ENCODE data around the gene PEX12. TPM values are rescaled to one million over a fixed set of nuclear protein-coding genes. Genes with fewer than 3 reads are reported as not detected.
"Not testable (repeated sequence)": the region's sequence is repeated elsewhere in the genome, so short reads cannot be mapped to it uniquely, and the experiment has no call there.

Gene PEX12
- total RNA-seq, 1 experiment from 2014 or later: 5.4 TPM

GRCh38 chr17:35529326-35529725, 49.0 kb downstream of the PEX12 start:
- DNase-seq; H3K9me2 ChIP-seq (replicated peaks; ENCODE audit: insufficient read depth, low read length); H3K36me3 ChIP-seq (ENCODE audit: insufficient read depth, low read length); H3K79me2 ChIP-seq (ENCODE audit: low read length); H3K4me2 ChIP-seq (ENCODE audit: low read depth, low read length, poor library complexity, severe bottlenecking); H3K4me3 ChIP-seq (ENCODE audit: low read length); H3K9me3 ChIP-seq (ENCODE audit: low read length); H3K9ac ChIP-seq (ENCODE audit: low read length); H2AFZ ChIP-seq (ENCODE audit: low read length); H4K20me1 ChIP-seq (ENCODE audit: insufficient read depth, low read depth, low read length); H3K27me3 ChIP-seq (ENCODE audit: low read length); H3K27ac ChIP-seq (ENCODE audit: low read length); H3K4me1 ChIP-seq (ENCODE audit: low read length): not testable (repeated sequence)

Small RNA genes lying within 50 kb of the gene (small RNA-seq; reads per million reads assigned to genes)
- not detected for gene AC004134.1
- gene AC015911.1: not detected
- gene SNORD7: 129 reads per million, percentile 99 among the genes with 10 or more reads in this experiment

Other genes with a start within 250 kb of the PEX12 start
- not detected in 2 replicates for gene SLFN11, start 204.9 kb downstream of the PEX12 start, total RNA-seq (2014; rRNA removed; shearing (Covaris generic); ENCODE audit: low replicate concordance)
- gene SLFN12, start 146.1 kb downstream of the PEX12 start, total RNA-seq (2014; rRNA removed; shearing (Covaris generic); ENCODE audit: low replicate concordance): not detected in 2 replicates
- gene SLFN13, start 129.8 kb downstream of the PEX12 start, total RNA-seq (2014; rRNA removed; shearing (Covaris generic); ENCODE audit: low replicate concordance): 0.07 and 0.30 TPM in 2 replicates
- gene SLFN12L, start 40.9 kb downstream of the PEX12 start, total RNA-seq (2014; rRNA removed; shearing (Covaris generic); ENCODE audit: low replicate concordance): not detected in 2 replicates
- gene SLFN14, start 17.8 kb downstream of the PEX12 start, total RNA-seq (2014; rRNA removed; shearing (Covaris generic); ENCODE audit: low replicate concordance): 0.11 TPM in 1 of 2 replicates, not detected in the other
- 53.4 and 82.7 TPM in 2 replicates for gene AP2B1, start 8.8 kb upstream of the PEX12 start, total RNA-seq (2014; rRNA removed; shearing (Covaris generic); ENCODE audit: low replicate concordance)
- not detected in 2 replicates for gene RASL10B, start 153.1 kb upstream of the PEX12 start, total RNA-seq (2014; rRNA removed; shearing (Covaris generic); ENCODE audit: low replicate concordance)
- gene GAS2L2, start 174.7 kb upstream of the PEX12 start, total RNA-seq (2014; rRNA removed; shearing (Covaris generic); ENCODE audit: low replicate concordance): 0.07 TPM in 1 of 2 replicates, not detected in the other
- gene C17orf50, start 182.3 kb upstream of the PEX12 start, total RNA-seq (2014; rRNA removed; shearing (Covaris generic); ENCODE audit: low replicate concordance): not detected in 2 replicates
- gene MMP28, start 217.1 kb upstream of the PEX12 start, total RNA-seq (2014; rRNA removed; shearing (Covaris generic); ENCODE audit: low replicate concordance): not detected in 2 replicates
- 67.2 and 90.7 TPM in 2 replicates for gene TAF15, start 230.9 kb upstream of the PEX12 start, total RNA-seq (2014; rRNA removed; shearing (Covaris generic); ENCODE audit: low replicate concordance)

Data from Karpas-422 (cell line).